Lower leg skin (tissue), 3 donors: ENCODE measurements around the gene PALLD.

Source experiments
- CTCF ChIP-seq, 3 donors: fragments of 450-650 bp; IDR thresholded peaks; one replicate each; pipeline ENCODE4 v1.5.1; 2016; ENCODE audit warnings: antibody characterized with exemption in 3 of 3, mild to moderate bottlenecking in 3 of 3, moderate library complexity in 2 of 3
- POLR2A ChIP-seq, 2 donors: fragments of 450-650 bp; IDR thresholded peaks; one replicate each; pipeline ENCODE4 v1.6.1; 2016 to 2017; ENCODE audit warnings: antibody characterized with exemption in 2 of 2, mild to moderate bottlenecking in 1 of 2, moderate library complexity in 1 of 2

GRCh38 chr4:168491563-168491962 is 5.3 kb upstream of the PALLD start:
- no peak for TF ChIP-seq CTCF (IDR thresholded peaks at IDR 0.05)
- TF ChIP-seq POLR2A (IDR thresholded peaks at IDR 0.05): no peak
